Measurements from ENCODE around the gene IPO8.

DNA sequence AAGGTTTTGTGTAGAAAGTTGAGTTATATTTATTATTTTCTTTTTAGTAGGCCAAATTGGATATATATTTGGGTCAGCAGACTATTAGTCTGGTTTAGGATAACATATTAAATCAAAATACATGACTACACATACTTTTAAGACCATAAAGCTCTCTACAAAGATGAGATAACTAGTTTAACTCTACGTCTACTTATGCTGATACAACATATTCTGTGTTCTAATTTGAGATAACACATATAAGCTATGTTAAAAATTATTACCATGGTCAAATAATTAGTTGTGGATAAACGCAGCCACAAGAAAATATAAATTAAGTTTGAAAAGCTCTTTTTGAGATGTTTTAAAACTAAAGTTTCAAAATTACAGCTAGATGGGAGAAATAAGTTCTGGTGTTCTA lies 55.3 kb downstream of the IPO8 start:
- TF ChIP-seq TAF1 (IDR thresholded peaks at IDR 0.05; ENCODE audit: borderline replicate concordance, low read depth, low read length) = no peak
- no peak for TF ChIP-seq POLR2A (IDR thresholded peaks at IDR 0.05; ENCODE audit: low read depth, low read length)
